ENCODE measurements around the gene TCF12. TPM values are rescaled to one million over a fixed set of nuclear protein-coding genes. Genes with fewer than 3 reads are reported as not detected.

Gene TCF12
- total RNA-seq, 1 experiment from 2014 or later: 189 TPM

- no peak for DNase-seq
- no peaks in the 10 kb centered on the region for H3K9me3 ChIP-seq (ENCODE audit: low read length)
- no peak overlapping the region for H3K4me3 ChIP-seq (ENCODE audit: low read length)
- H3K4me2 ChIP-seq (ENCODE audit: low read depth, low read length, poor library complexity, severe bottlenecking): no peak overlapping the region
- H3K9me2 ChIP-seq (replicated peaks; ENCODE audit: insufficient read depth, low read length): no peaks in the 10 kb centered on the region
- no peak overlapping the region for H2AFZ ChIP-seq (ENCODE audit: low read length)
- H3K27ac ChIP-seq (ENCODE audit: low read length): peak overlapping the region; percentile 52
- no peaks in the 10 kb centered on the region for H4K20me1 ChIP-seq (ENCODE audit: insufficient read depth, low read depth, low read length)
- H3K27me3 ChIP-seq (ENCODE audit: low read length): no peaks in the 10 kb centered on the region
- peaks cover 54% of the 10 kb centered on the region for H3K79me2 ChIP-seq (ENCODE audit: low read length)
- peaks cover 67% of the 10 kb centered on the region for H3K4me1 ChIP-seq (ENCODE audit: low read length)
- no peak overlapping the region for H3K9ac ChIP-seq (ENCODE audit: low read length)
- H3K36me3 ChIP-seq (ENCODE audit: insufficient read depth, low read length): peaks cover 16% of the 10 kb centered on the region; the same call in 1 of the 2 replicates
These were observed 309.5 kb downstream of the TCF12 start for GRCh38 chr15:57227899-57228298.

- H3K36me3 ChIP-seq (ENCODE audit: insufficient read depth, low read length): peaks cover 16% of the 10 kb centered on the region; the same call in 1 of the 2 replicates
- no peaks in the 10 kb centered on the region for H3K9me2 ChIP-seq (replicated peaks; ENCODE audit: insufficient read depth, low read length)
- no peaks in the 10 kb centered on the region for H3K9me3 ChIP-seq (ENCODE audit: low read length)
- H3K4me1 ChIP-seq (ENCODE audit: low read length): peaks cover 62% of the 10 kb centered on the region
- H3K4me3 ChIP-seq (ENCODE audit: low read length): no peak overlapping the region
- H4K20me1 ChIP-seq (ENCODE audit: insufficient read depth, low read depth, low read length): no peaks in the 10 kb centered on the region
- H3K9ac ChIP-seq (ENCODE audit: low read length): no peak overlapping the region
- peaks cover 49% of the 10 kb centered on the region for H3K79me2 ChIP-seq (ENCODE audit: low read length)
- no peak for DNase-seq
- no peak overlapping the region for H3K4me2 ChIP-seq (ENCODE audit: low read depth, low read length, poor library complexity, severe bottlenecking)
- H3K27me3 ChIP-seq (ENCODE audit: low read length): no peaks in the 10 kb centered on the region
- peak overlapping the region; percentile 52 for H3K27ac ChIP-seq (ENCODE audit: low read length)
- H2AFZ ChIP-seq (ENCODE audit: low read length): no peak overlapping the region
These were observed 310.0 kb downstream of the TCF12 start for GRCh38 chr15:57228395-57228794.

- no peak for DNase-seq
- Histone ChIP-seq H4K20me1 (ENCODE audit: insufficient read depth, low read depth, low read length) (no peaks in the 10 kb centered on the region), H3K27ac (ENCODE audit: low read length) (peak overlapping the region; percentile 52), H3K9ac (ENCODE audit: low read length) (no peak overlapping the region), H3K79me2 (ENCODE audit: low read length) (peaks cover 45% of the 10 kb centered on the region), H3K9me3 (ENCODE audit: low read length) (no peaks in the 10 kb centered on the region), H3K4me3 (ENCODE audit: low read length) (no peak overlapping the region), H3K4me2 (ENCODE audit: low read depth, low read length, poor library complexity, severe bottlenecking) (no peak overlapping the region), H2AFZ (ENCODE audit: low read length) (no peak overlapping the region), H3K27me3 (ENCODE audit: low read length) (no peaks in the 10 kb centered on the region), H3K4me1 (ENCODE audit: low read length) (peaks cover 63% of the 10 kb centered on the region), H3K36me3 (ENCODE audit: insufficient read depth, low read length) (peaks cover 21% of the 10 kb centered on the region; the same call in 1 of the 2 replicates), H3K9me2 (replicated peaks; ENCODE audit: insufficient read depth, low read length) (no peaks in the 10 kb centered on the region)
These were observed 310.6 kb downstream of the TCF12 start for GRCh38 chr15:57229051-57229450.

DNA sequence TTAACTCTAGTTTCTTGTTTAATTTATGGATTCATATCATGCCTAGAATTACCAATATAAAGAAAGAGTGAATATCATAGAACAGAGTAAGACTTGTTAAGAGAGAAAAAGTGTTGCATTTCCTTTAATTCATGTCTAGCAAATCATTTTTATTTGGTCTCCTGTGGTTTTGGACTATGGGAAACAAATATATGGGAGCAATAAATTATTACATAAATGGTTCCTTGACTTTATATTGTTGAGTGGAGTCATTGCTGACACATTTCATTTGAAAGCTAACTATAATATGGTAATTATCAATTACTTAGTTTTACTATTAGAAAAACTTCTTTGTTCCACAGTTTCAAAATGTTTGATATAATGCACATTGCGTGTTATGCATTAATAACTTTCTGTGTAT is 313.1 kb downstream of the TCF12 start:
- no peak overlapping the region for H2AFZ ChIP-seq (ENCODE audit: low read length)
- no peak for DNase-seq
- peaks cover 77% of the 10 kb centered on the region for H3K4me1 ChIP-seq (ENCODE audit: low read length)
- H3K4me2 ChIP-seq (ENCODE audit: low read depth, low read length, poor library complexity, severe bottlenecking): no peak overlapping the region
- no peaks in the 10 kb centered on the region for H3K9me3 ChIP-seq (ENCODE audit: low read length)
- no peaks in the 10 kb centered on the region for H4K20me1 ChIP-seq (ENCODE audit: insufficient read depth, low read depth, low read length)
- no peak overlapping the region for H3K9ac ChIP-seq (ENCODE audit: low read length)
- peaks cover 26% of the 10 kb centered on the region; the same call in 1 of the 2 replicates for H3K36me3 ChIP-seq (ENCODE audit: insufficient read depth, low read length)
- H3K9me2 ChIP-seq (replicated peaks; ENCODE audit: insufficient read depth, low read length): no peaks in the 10 kb centered on the region
- peaks cover 39% of the 10 kb centered on the region for H3K79me2 ChIP-seq (ENCODE audit: low read length)
- peak overlapping the region; percentile 52 for H3K27ac ChIP-seq (ENCODE audit: low read length)
- no peaks in the 10 kb centered on the region for H3K27me3 ChIP-seq (ENCODE audit: low read length)
- no peak overlapping the region for H3K4me3 ChIP-seq (ENCODE audit: low read length)

- Histone ChIP-seq H3K4me3 (ENCODE audit: low read length) (no peak overlapping the region), H3K4me2 (ENCODE audit: low read depth, low read length, poor library complexity, severe bottlenecking) (peak overlapping the region; percentile 62), H3K36me3 (ENCODE audit: insufficient read depth, low read length) (peaks cover 37% of the 10 kb centered on the region; the same call in 1 of the 2 replicates), H3K9ac (ENCODE audit: low read length) (no peak overlapping the region), H3K9me3 (ENCODE audit: low read length) (no peaks in the 10 kb centered on the region), H3K4me1 (ENCODE audit: low read length) (peaks cover 66% of the 10 kb centered on the region), H3K27me3 (ENCODE audit: low read length) (no peaks in the 10 kb centered on the region), H3K9me2 (replicated peaks; ENCODE audit: insufficient read depth, low read length) (0 out of 2 replicates have a peak, but pooled peaks cover 3% of the 10 kb centered on the region), H4K20me1 (ENCODE audit: insufficient read depth, low read depth, low read length) (no peaks in the 10 kb centered on the region), H2AFZ (ENCODE audit: low read length) (no peak overlapping the region), H3K27ac (ENCODE audit: low read length) (peak overlapping the region; percentile 88), H3K79me2 (ENCODE audit: low read length) (peaks cover 22% of the 10 kb centered on the region)
- no peak for DNase-seq
These were observed 315.7 kb downstream of the TCF12 start for GRCh38 chr15:57234156-57234555.

GRCh38 chr15:57235186-57235585 is 316.7 kb downstream of the TCF12 start:
- Histone ChIP-seq H3K9me2 (replicated peaks; ENCODE audit: insufficient read depth, low read length) (0 out of 2 replicates have a peak, but pooled peaks cover 3% of the 10 kb centered on the region), H3K27ac (ENCODE audit: low read length) (peak overlapping the region; percentile 88), H4K20me1 (ENCODE audit: insufficient read depth, low read depth, low read length) (no peaks in the 10 kb centered on the region), H3K9me3 (ENCODE audit: low read length) (no peaks in the 10 kb centered on the region), H3K4me2 (ENCODE audit: low read depth, low read length, poor library complexity, severe bottlenecking) (peak overlapping the region; percentile 62), H3K36me3 (ENCODE audit: insufficient read depth, low read length) (peaks cover 37% of the 10 kb centered on the region; the same call in 1 of the 2 replicates), H3K79me2 (ENCODE audit: low read length) (peaks cover 13% of the 10 kb centered on the region; the same call in 1 of the 2 replicates), H2AFZ (ENCODE audit: low read length) (no peak overlapping the region), H3K9ac (ENCODE audit: low read length) (peak overlapping the region; percentile 28; the same call in 1 of the 2 replicates), H3K4me1 (ENCODE audit: low read length) (peaks cover 56% of the 10 kb centered on the region), H3K27me3 (ENCODE audit: low read length) (no peaks in the 10 kb centered on the region), H3K4me3 (ENCODE audit: low read length) (peak overlapping the region; percentile 38)
- peak; percentile 79 for DNase-seq

GRCh38 chr15:57235873-57236272 is 317.4 kb downstream of the TCF12 start:
- H3K9me2 ChIP-seq (replicated peaks; ENCODE audit: insufficient read depth, low read length): 0 out of 2 replicates have a peak, but pooled peaks cover 3% of the 10 kb centered on the region
- peak overlapping the region; percentile 88 for H3K27ac ChIP-seq (ENCODE audit: low read length)
- DNase-seq: no peak
- H4K20me1 ChIP-seq (ENCODE audit: insufficient read depth, low read depth, low read length): no peaks in the 10 kb centered on the region
- no peaks in the 10 kb centered on the region for H3K27me3 ChIP-seq (ENCODE audit: low read length)
- H3K9me3 ChIP-seq (ENCODE audit: low read length): no peaks in the 10 kb centered on the region
- H3K4me3 ChIP-seq (ENCODE audit: low read length): peak overlapping the region; percentile 32; the same call in 1 of the 2 replicates
- H3K79me2 ChIP-seq (ENCODE audit: low read length): peaks cover 10% of the 10 kb centered on the region; the same call in 1 of the 2 replicates
- peak overlapping the region; percentile 62 for H3K4me2 ChIP-seq (ENCODE audit: low read depth, low read length, poor library complexity, severe bottlenecking)
- H3K36me3 ChIP-seq (ENCODE audit: insufficient read depth, low read length): peaks cover 37% of the 10 kb centered on the region; the same call in 1 of the 2 replicates
- peak overlapping the region; percentile 28; the same call in 1 of the 2 replicates for H3K9ac ChIP-seq (ENCODE audit: low read length)
- H2AFZ ChIP-seq (ENCODE audit: low read length): no peak overlapping the region
- peaks cover 49% of the 10 kb centered on the region for H3K4me1 ChIP-seq (ENCODE audit: low read length)

DNA sequence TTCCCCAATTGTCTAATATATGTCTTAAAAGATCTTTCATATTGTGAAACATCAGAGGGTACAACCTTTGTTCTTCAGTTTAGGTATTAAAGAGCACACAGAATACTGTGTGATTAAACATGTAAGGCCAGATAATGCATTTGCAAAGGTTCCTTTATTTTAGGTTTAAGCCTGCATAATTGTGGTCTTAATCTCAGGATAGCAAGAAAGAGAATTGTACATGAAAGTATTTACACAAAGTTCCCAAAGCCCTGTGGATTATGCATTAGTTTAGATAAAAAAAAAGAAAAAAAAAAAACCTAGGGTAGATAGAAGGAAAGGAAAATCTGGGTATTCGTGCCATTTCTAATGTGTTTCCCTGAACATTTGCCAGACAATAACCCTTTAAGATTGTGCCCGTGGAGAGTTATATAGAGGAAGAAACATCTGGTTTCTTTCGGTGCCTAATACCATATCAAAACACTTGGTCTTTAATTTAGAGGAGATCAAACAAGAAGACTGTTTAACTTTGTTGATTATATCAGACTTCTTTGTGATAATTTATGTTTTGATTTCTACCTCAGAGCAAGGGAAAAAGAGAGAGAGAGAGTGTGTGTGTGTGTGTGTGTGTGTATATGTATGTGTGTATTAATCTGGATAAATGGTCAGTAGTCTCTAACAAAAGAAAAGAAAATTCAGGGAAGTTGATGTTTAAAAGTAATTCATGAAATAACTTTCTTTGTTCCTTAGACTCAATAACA is 318.3 kb downstream of the TCF12 start:
- H3K4me3 ChIP-seq (ENCODE audit: low read length): no peak overlapping the region
- no peaks in the 10 kb centered on the region for H3K27me3 ChIP-seq (ENCODE audit: low read length)
- peaks cover 10% of the 10 kb centered on the region; the same call in 1 of the 2 replicates for H3K79me2 ChIP-seq (ENCODE audit: low read length)
- no peak overlapping the region for H2AFZ ChIP-seq (ENCODE audit: low read length)
- H3K36me3 ChIP-seq (ENCODE audit: insufficient read depth, low read length): peaks cover 30% of the 10 kb centered on the region; the same call in 1 of the 2 replicates
- no peak for DNase-seq
- peaks cover 45% of the 10 kb centered on the region for H3K4me1 ChIP-seq (ENCODE audit: low read length)
- peak overlapping the region; percentile 88 for H3K27ac ChIP-seq (ENCODE audit: low read length)
- H3K4me2 ChIP-seq (ENCODE audit: low read depth, low read length, poor library complexity, severe bottlenecking): peak overlapping the region; percentile 62
- H3K9me2 ChIP-seq (replicated peaks; ENCODE audit: insufficient read depth, low read length): 0 out of 2 replicates have a peak, but pooled peaks cover 3% of the 10 kb centered on the region
- H3K9ac ChIP-seq (ENCODE audit: low read length): no peak overlapping the region
- no peaks in the 10 kb centered on the region for H4K20me1 ChIP-seq (ENCODE audit: insufficient read depth, low read depth, low read length)
- H3K9me3 ChIP-seq (ENCODE audit: low read length): no peaks in the 10 kb centered on the region
